ENCODE results near the gene DTX2. TPM values are rescaled to one million over a fixed set of nuclear protein-coding genes. Genes with fewer than 3 reads are reported as not detected.
"Not testable (repeated sequence)": the region's sequence is repeated elsewhere in the genome, so short reads cannot be mapped to it uniquely, and the experiment has no call there.

The DTX2 gene
- total RNA-seq, 1 experiment from 2014 or later = 27.0 TPM

DNA sequence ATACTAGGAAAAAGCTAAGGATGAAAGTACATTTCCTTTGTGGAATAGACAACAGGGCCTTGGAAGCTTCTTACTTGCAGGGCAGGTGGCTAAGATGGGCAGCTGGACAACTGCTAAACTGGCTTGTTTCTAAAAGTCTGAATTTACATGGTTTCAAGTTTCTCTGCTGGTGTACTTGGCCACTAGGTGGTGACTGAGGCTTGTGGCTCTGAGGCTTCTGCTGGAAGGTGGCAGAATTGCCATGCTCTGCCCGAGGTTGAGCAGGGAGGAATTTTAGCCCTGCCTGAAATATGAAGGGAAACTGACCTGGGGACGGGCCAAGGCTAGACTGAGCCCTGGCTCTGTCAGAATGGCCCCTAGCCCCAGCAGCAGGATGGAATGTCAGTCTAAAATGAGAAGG, 23.6 kb upstream of the DTX2 start:
- H2AFZ ChIP-seq (ENCODE audit: low read length); H3K27me3 ChIP-seq (ENCODE audit: low read length); H3K9me3 ChIP-seq (ENCODE audit: low read length); intact Hi-C loops (cut with micrococcal nuclease); H3K9me2 ChIP-seq (replicated peaks; ENCODE audit: low read length); H3K4me1 ChIP-seq (ENCODE audit: insufficient read depth, low read length); H3K4me2 ChIP-seq (ENCODE audit: low read length); H3K4me3 ChIP-seq (ENCODE audit: low read length); H3K36me3 ChIP-seq (ENCODE audit: low read depth, low read length); BruUV-seq (replicated peaks); H3F3A ChIP-seq (ENCODE audit: low read length, unreplicated experiment); H4K20me1 ChIP-seq (ENCODE audit: low read length); POLR2A ChIA-PET (ENCODE audit: unreplicated experiment); CTCF ChIA-PET; H3K79me2 ChIP-seq (ENCODE audit: low read length): not testable (repeated sequence)
- Histone ChIP-seq H3K9ac (ENCODE audit: low read length) (peak overlapping the region; percentile 58), H3K27ac (ENCODE audit: low read length) (peak overlapping the region; percentile 87)
- DNase-seq (peak; percentile 87), ATAC-seq (peak; percentile 85)
- TF ChIP-seq, protein P1, sequence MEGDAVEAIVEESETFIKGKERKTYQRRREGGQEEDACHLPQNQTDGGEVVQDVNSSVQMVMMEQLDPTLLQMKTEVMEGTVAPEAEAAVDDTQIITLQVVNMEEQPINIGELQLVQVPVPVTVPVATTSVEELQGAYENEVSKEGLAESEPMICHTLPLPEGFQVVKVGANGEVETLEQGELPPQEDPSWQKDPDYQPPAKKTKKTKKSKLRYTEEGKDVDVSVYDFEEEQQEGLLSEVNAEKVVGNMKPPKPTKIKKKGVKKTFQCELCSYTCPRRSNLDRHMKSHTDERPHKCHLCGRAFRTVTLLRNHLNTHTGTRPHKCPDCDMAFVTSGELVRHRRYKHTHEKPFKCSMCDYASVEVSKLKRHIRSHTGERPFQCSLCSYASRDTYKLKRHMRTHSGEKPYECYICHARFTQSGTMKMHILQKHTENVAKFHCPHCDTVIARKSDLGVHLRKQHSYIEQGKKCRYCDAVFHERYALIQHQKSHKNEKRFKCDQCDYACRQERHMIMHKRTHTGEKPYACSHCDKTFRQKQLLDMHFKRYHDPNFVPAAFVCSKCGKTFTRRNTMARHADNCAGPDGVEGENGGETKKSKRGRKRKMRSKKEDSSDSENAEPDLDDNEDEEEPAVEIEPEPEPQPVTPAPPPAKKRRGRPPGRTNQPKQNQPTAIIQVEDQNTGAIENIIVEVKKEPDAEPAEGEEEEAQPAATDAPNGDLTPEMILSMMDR (conservative IDR thresholded peaks at IDR 0.05; ENCODE audit: low read depth, low read length) = peak; percentile 42

DNA sequence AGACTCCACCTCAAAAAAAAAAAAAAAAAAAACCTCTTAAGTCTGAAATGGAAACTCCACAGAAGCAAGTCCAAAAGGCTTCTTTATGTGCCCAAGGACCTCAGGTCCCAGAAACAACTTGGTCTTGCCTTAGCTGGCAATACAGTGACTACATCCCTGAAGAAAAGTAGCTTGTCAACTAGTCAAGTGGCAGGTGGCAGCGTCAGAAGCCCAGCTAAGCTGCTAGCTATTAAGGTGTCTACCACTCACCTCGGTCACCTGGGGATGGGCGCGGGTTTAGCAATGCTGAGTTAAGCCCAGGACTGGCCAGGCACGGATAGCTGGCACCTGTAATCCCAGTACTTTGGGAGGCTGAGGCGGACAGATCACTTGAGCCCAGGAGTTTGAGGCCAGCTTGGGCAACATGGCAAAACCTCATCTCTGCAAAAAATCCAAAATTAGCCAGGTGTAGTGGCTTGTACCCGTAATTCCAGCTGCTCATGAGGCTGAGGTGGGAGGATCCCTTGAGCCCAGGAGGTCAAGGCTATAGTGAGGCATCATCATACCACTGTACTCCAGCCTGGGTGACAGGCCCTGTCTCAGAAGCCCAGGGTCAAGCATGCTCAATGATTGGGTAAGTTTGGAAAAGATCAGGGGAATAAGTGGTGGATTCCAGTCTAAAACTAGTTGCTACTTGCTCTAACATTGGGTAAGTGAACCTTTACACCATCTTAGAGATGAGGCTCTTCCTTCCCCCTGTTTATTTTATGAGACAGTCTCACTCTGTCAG, 22.2 kb upstream of the DTX2 start:
- CTCF ChIA-PET; H4K20me1 ChIP-seq (ENCODE audit: low read length); H2AFZ ChIP-seq (ENCODE audit: low read length); intact Hi-C loops (cut with micrococcal nuclease); H3F3A ChIP-seq (ENCODE audit: low read length, unreplicated experiment); H3K9me3 ChIP-seq (ENCODE audit: low read length); H3K79me2 ChIP-seq (ENCODE audit: low read length); H3K9ac ChIP-seq (ENCODE audit: low read length); H3K27ac ChIP-seq (ENCODE audit: low read length); H3K4me3 ChIP-seq (ENCODE audit: low read length); H3K4me2 ChIP-seq (ENCODE audit: low read length); H3K4me1 ChIP-seq (ENCODE audit: insufficient read depth, low read length); DNase-seq; H3K36me3 ChIP-seq (ENCODE audit: low read depth, low read length); H3K9me2 ChIP-seq (replicated peaks; ENCODE audit: low read length); ATAC-seq; BruUV-seq (replicated peaks); H3K27me3 ChIP-seq (ENCODE audit: low read length); POLR2A ChIA-PET (ENCODE audit: unreplicated experiment): not testable (repeated sequence)

DNA sequence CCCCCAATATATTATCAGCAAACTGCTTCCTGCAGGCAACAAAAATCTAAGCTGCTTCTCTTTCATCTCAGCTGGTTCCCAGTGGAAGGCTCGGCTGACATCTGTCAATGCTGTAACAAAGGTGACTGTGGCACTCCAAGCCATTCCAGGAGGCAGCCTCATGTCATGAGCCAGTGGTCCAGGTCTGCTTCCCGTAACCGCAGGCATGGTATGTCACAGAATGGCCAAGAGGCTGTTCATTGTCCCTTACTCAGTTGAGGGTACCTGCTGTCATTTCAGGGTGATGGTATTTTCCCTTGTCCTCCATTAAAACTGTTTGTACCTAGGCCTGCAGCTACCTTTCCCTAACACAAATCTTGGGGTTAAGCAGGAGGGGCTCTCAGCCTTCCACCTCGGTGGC, 21.1 kb upstream of the DTX2 start:
- CTCF ChIA-PET; DNase-seq; H3K4me2 ChIP-seq (ENCODE audit: low read length); H3K79me2 ChIP-seq (ENCODE audit: low read length); BruUV-seq (replicated peaks); H3K9ac ChIP-seq (ENCODE audit: low read length); H3K4me1 ChIP-seq (ENCODE audit: insufficient read depth, low read length); intact Hi-C loops (cut with micrococcal nuclease); H3F3A ChIP-seq (ENCODE audit: low read length, unreplicated experiment); H2AFZ ChIP-seq (ENCODE audit: low read length); H3K27ac ChIP-seq (ENCODE audit: low read length); H3K36me3 ChIP-seq (ENCODE audit: low read depth, low read length); H3K9me3 ChIP-seq (ENCODE audit: low read length); H3K4me3 ChIP-seq (ENCODE audit: low read length); ATAC-seq; H3K27me3 ChIP-seq (ENCODE audit: low read length); H3K9me2 ChIP-seq (replicated peaks; ENCODE audit: low read length); H4K20me1 ChIP-seq (ENCODE audit: low read length); POLR2A ChIA-PET (ENCODE audit: unreplicated experiment): not testable (repeated sequence)

DNA sequence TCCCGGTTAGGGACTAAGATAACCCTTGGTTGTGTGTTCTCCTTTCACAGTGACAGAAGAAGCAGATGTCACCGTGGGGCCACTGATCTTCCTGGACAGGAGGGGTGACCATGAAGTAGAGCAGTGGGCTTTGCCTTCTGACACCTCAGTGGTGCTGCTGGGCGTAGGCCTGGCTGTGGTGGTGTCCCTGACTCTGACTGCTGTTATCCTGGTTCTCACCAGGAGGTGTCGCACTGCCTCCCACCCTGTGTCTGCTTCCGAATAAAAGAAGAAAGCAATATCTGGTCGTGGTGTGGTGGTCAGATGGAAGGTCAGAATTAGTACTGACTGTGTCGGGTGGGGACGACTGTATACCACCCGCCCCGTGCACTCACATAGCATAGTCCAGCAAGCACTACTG, 19.7 kb upstream of the DTX2 start:
- H3K4me2 ChIP-seq (ENCODE audit: low read length); H4K20me1 ChIP-seq (ENCODE audit: low read length); H3K9ac ChIP-seq (ENCODE audit: low read length); ATAC-seq; H3K4me1 ChIP-seq (ENCODE audit: insufficient read depth, low read length); H3K27me3 ChIP-seq (ENCODE audit: low read length); H3K27ac ChIP-seq (ENCODE audit: low read length); H3K9me3 ChIP-seq (ENCODE audit: low read length); H3K4me3 ChIP-seq (ENCODE audit: low read length); H3K79me2 ChIP-seq (ENCODE audit: low read length); CTCF ChIA-PET; H3K9me2 ChIP-seq (replicated peaks; ENCODE audit: low read length); H3F3A ChIP-seq (ENCODE audit: low read length, unreplicated experiment); DNase-seq; H3K36me3 ChIP-seq (ENCODE audit: low read depth, low read length); BruUV-seq (replicated peaks); intact Hi-C loops (cut with micrococcal nuclease); POLR2A ChIA-PET (ENCODE audit: unreplicated experiment); H2AFZ ChIP-seq (ENCODE audit: low read length): not testable (repeated sequence)

DNA sequence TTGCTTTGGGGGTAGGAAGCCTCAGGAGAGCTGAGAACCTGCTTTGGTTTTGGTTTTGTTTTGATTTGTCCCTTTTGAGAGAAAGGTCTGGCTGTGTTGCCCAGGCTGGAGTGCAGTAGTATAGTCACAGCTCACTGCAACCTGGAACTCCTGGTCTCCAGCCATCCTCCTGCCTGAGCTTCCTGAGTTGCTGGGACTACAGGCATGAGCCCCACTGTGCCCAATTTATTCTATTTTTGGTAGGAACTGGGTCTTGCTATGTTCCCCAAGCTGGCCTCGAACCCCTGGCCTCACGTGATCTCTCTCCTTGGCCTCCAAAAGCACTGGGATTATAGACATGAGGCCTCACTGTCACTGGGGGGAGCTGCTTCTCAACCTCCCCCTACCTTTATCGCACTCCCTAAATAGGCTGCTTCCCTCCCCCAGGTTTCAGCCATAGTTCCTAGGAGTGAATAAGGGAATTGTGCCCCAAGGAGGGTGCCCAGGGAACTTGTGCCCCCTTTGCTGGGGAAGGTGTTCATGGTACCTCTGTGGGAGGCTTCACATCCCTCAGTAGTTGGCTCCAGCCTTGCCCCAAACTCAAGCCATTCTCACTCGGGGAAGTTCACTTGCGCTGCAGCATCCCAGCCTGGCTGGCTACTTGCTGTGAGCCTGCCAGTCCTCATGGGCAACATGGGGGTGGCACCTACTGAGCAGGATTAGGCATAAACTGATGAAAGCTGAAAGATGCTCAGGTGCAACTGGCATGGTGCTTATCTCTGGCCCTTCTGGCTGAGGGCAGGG, 18.7 kb upstream of the DTX2 start:
- H4K20me1 ChIP-seq (ENCODE audit: low read length); DNase-seq; H3K27ac ChIP-seq (ENCODE audit: low read length); BruUV-seq (replicated peaks); H3K79me2 ChIP-seq (ENCODE audit: low read length); H2AFZ ChIP-seq (ENCODE audit: low read length); POLR2A ChIA-PET (ENCODE audit: unreplicated experiment); H3K9me2 ChIP-seq (replicated peaks; ENCODE audit: low read length); intact Hi-C loops (cut with micrococcal nuclease); H3K4me3 ChIP-seq (ENCODE audit: low read length); H3K9ac ChIP-seq (ENCODE audit: low read length); H3F3A ChIP-seq (ENCODE audit: low read length, unreplicated experiment); H3K36me3 ChIP-seq (ENCODE audit: low read depth, low read length); H3K4me1 ChIP-seq (ENCODE audit: insufficient read depth, low read length); ATAC-seq; H3K4me2 ChIP-seq (ENCODE audit: low read length); CTCF ChIA-PET; H3K9me3 ChIP-seq (ENCODE audit: low read length); H3K27me3 ChIP-seq (ENCODE audit: low read length): not testable (repeated sequence)

DNA sequence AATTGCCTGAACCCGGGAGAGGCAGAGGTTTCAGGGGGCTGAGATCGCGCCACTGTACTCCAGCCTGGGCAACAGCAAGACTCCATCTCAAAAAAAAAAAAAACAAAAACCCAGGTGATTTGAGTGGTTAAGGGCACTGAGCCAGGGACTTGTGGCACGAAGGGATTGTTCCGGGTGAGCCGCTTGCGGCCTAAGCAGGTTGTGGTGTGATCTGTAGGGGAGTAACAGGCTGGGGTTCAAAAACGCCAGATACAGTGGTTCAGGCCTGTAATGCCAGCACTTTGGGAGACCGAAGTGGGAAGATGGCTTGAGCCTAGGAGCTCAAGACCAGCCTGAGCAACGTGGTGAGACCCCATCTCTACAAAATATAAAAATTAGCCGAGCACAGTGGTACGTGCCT, 17.7 kb upstream of the DTX2 start:
- H3K27ac ChIP-seq (ENCODE audit: low read length); DNase-seq: not testable (repeated sequence)

More for the DNA sequence above, 17.7 kb upstream of the DTX2 start:
- H4K20me1 ChIP-seq (ENCODE audit: low read length); H3K4me2 ChIP-seq (ENCODE audit: low read length); POLR2A ChIA-PET (ENCODE audit: unreplicated experiment); H3K9me2 ChIP-seq (replicated peaks; ENCODE audit: low read length); H3K4me1 ChIP-seq (ENCODE audit: insufficient read depth, low read length); H3K9ac ChIP-seq (ENCODE audit: low read length); intact Hi-C loops (cut with micrococcal nuclease); BruUV-seq (replicated peaks); H3K27me3 ChIP-seq (ENCODE audit: low read length); ATAC-seq; H3K36me3 ChIP-seq (ENCODE audit: low read depth, low read length); CTCF ChIA-PET; H3K79me2 ChIP-seq (ENCODE audit: low read length); H2AFZ ChIP-seq (ENCODE audit: low read length); H3K9me3 ChIP-seq (ENCODE audit: low read length); H3K4me3 ChIP-seq (ENCODE audit: low read length); H3F3A ChIP-seq (ENCODE audit: low read length, unreplicated experiment): not testable (repeated sequence)
